Renal pelvis (tissue), 4 donors: ENCODE results near the gene ABLIM3. TPM values are rescaled to one million over a fixed set of nuclear protein-coding genes. Genes with fewer than 3 reads are reported as not detected.

Experiments used
- DNase-seq: peaks from one replicate; pipeline ENCODE4 v3.0.0-alpha.2; 2013
- polyA plus RNA-seq, 3 donors: library from polyadenylated mRNA; unstranded; fragments of 120-200 nt; gene quantifications; one replicate each; pipeline ENCODE4 v1.2.1, GENCODE V29; 2013; ENCODE audit not compliant: insufficient read length in 3 of 3

Gene ABLIM3
- polyA plus RNA-seq, 3 donors: 1.1 to 1.3 (median 1.3) TPM

GRCh38 chr5:149132474-149132873 is 8.8 kb upstream of the ABLIM3 start:
- no peak for DNase-seq

GRCh38 chr5:149133795-149134777 is 7.2 kb upstream of the ABLIM3 start:
- DNase-seq: no peak

- no peak for DNase-seq
Measured at GRCh38 chr5:149134778-149135500, 6.4 kb upstream of the ABLIM3 start.

- no peak for DNase-seq
Measured at GRCh38 chr5:149135536-149136201, 5.6 kb upstream of the ABLIM3 start.

GRCh38 chr5:149138182-149138923 is 2.9 kb upstream of the ABLIM3 start:
- DNase-seq: no peak

GRCh38 chr5:149140197-149141002 is 893 bp upstream of the ABLIM3 start:
- DNase-seq: no peak

GRCh38 chr5:149141957-149142851 is 911 bp downstream of the ABLIM3 start:
- DNase-seq: no peak

- DNase-seq: no peak
Measured at GRCh38 chr5:149143470-149143869, 2.2 kb downstream of the ABLIM3 start.

- DNase-seq: no peak
Measured at GRCh38 chr5:149144637-149145036, 3.3 kb downstream of the ABLIM3 start.

- DNase-seq: no peak
Measured at GRCh38 chr5:149145138-149145537, 3.8 kb downstream of the ABLIM3 start.

GRCh38 chr5:149147676-149148075 is 6.4 kb downstream of the ABLIM3 start:
- DNase-seq: no peak

GRCh38 chr5:149149942-149150341 is 8.6 kb downstream of the ABLIM3 start:
- DNase-seq: no peak

- DNase-seq: no peak
Measured at GRCh38 chr5:149150457-149150856, 9.2 kb downstream of the ABLIM3 start.

GRCh38 chr5:149151717-149152116 is 10.4 kb downstream of the ABLIM3 start:
- DNase-seq: no peak

GRCh38 chr5:149152317-149152746 is 11.0 kb downstream of the ABLIM3 start:
- DNase-seq: no peak

GRCh38 chr5:149153193-149153750 is 12.0 kb downstream of the ABLIM3 start:
- no peak for DNase-seq

GRCh38 chr5:149153751-149154610 is 12.7 kb downstream of the ABLIM3 start:
- DNase-seq: no peak

GRCh38 chr5:149154650-149155049 is 13.4 kb downstream of the ABLIM3 start:
- DNase-seq: no peak
